Hematopoietic multipotent progenitor cell treated with erythropoietin and hydrocortisone succinate and interleukin-3 and kit ligand, for 6 days (in vitro differentiated cells): ENCODE data around the gene MPV17L.
"Not testable (repeated sequence)": the region's sequence is repeated elsewhere in the genome, so short reads cannot be mapped to it uniquely, and the experiment has no call there.

Experiments used
- DNase-seq: peaks from one replicate; pipeline ENCODE4 v3.0.0-alpha.2; 2015

MPV17L gene

DNA sequence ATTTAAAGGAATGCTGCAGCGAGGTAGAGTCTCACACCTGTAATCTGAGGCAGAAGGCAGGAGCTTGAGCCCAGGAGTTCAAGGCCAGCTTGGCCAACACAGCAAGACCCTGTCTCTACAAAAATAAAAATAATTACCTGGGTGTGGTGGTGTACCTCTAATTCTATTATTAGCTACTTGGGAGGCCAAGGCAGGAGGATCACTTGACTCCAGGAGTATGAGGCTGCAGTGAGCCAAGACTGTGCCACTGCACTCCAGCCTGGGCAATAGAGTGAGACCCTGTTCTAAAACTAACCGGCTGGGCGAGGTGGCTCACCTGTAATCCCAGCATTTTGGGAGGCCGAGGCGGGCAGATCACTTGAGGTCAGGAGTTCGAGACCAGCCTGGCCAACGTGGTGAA, 57.7 kb downstream of the MPV17L start:
- not testable (repeated sequence) for DNase-seq

DNA sequence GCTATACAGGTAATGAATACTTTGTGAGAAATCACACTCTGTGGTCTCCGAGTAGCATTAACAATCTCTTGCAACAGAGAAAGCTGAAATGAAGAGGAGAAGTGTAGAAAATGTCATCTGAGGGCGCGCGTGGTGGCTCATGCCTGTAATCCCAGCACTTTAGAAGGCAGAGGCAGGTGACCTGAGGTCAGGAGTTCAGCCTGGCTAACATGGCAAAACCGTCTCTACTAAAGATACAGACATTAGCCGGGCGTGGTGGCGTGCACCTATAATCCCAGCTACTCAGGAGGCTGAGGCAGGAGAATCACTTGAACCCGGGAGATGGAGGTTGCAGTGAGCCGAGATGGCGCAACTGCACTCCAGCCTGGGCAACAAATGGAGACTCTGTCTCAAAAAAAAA, 59.4 kb downstream of the MPV17L start:
- not testable (repeated sequence) for DNase-seq

DNA sequence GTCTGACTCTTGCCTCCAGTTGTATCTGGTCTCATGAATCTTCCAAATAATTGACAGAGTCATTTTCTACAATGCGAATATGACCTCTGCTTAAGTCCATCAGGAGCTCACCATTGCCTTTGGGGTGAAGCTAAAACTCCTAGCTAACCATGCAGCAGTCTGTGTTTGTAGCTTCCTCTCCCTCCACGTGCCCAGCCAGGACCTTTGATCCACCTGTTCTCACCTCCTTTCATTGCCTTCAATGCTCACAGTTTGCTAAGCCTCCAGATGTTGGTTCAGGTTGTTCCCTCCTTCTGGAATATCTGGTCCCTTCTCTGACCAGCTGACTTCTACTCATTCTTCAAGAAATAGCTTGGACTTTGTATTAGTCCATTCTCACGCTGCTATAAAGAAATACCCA, 61.8 kb downstream of the MPV17L start:
- DNase-seq: no peak

DNA sequence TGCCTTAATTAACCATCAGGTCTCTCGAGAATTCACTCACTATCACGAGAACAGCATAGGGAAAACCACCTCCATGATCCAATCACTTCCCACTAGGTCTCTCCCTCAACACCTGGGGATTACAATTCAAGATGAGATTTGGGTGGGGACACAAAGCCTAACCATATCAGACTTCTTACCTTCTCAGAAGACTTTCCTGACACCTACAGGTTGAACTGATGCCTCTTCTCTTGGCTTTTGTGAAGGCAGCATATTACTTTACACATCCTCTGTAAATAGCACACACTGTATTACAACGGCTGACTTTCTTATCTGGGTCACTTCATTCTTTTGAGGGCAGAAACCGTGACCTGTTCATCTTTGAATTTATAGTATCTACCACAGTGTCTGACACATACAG, 62.4 kb downstream of the MPV17L start:
- DNase-seq: peak; percentile 14

DNA sequence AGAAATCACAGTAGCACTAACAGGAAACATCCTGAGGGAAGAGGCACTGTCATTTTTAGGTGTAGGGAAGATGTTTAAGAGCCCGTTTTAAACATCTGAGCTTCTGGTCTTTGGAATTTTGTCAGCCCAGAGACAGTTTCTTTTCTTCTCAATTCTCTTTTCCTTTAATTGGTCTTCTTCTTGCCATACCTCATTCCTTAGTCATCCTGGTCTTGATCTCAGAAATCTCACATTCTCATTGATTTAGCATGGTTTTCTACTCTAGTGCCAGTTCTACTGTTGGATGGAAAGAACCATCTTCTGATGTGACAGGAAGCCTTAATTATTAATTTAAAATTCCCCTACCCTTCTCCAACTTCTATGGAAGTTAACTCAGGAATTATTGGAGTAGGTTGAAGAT, 64.2 kb downstream of the MPV17L start:
- DNase-seq: no peak

DNA sequence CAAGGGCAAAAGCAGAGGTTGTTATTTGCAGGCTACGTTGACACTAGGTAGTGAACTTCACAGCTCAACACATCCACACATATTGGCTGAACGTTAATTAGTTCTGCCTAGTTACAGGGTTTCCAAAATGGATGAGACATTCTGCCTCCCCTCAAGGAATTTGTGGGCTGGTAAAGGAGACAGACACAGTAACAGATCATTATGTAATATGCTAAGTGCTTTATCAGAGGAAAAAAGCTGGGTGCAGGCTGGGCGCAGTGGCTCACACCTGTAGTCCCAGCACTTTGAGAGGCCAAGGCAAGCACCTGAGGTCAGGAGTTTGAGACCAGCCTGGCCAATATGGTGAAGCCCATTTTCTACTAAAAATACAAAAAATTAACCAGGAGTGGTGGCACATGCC, 65.0 kb downstream of the MPV17L start:
- no peak for DNase-seq

DNA sequence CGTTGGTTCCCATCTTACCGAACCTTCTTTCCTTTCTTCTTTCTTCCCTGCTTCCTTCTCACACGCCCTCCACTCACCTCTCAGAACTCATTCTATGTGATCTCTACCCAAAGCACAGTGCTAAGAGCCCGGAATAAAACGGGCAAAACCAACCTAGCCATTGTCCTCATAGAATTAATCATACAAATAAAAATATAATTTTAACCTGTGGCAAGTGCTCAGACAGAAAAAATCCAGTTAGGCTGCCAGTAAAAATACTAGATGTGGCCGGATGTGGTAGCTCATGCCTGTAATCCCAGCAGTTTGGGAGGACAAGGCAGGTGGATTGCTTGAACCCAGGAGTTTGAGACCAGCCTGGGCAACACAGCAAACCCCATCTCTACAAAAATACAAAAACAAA, 65.8 kb downstream of the MPV17L start:
- no peak for DNase-seq
